Measurements from ENCODE around the gene GRIK4. TPM values are rescaled to one million over a fixed set of nuclear protein-coding genes. Genes with fewer than 3 reads are reported as not detected.

GRIK4 gene
- total RNA-seq, 3 donors from 2014 or later = 0.36 to 0.51 TPM; not detected in 1

GRCh38 chr11:120837696-120838095, 326.1 kb downstream of the GRIK4 start:
- no peaks in the 10 kb centered on the region for H3K36me3 ChIP-seq (ENCODE audit: low read depth)
- TF ChIP-seq CTCF (IDR thresholded peaks at IDR 0.05) = no peak
- no peaks in the 10 kb centered on the region for H3K9me3 ChIP-seq
- ATAC-seq (no peak), DNase-seq (no peak)
- H3K4me1 ChIP-seq (ENCODE audit: low read depth) = no peaks in the 10 kb centered on the region
- no peak overlapping the region for H3K4me3 ChIP-seq
- intact Hi-C loops (cut with DNase I, micrococcal nuclease) = no loop called here

- intact Hi-C loops (cut with DNase I, micrococcal nuclease) = no loop called here
- Histone ChIP-seq H3K4me1 (ENCODE audit: low read depth) (no peaks in the 10 kb centered on the region), H3K4me3 (no peak overlapping the region), H3K36me3 (ENCODE audit: low read depth) (no peaks in the 10 kb centered on the region), H3K9me3 (no peaks in the 10 kb centered on the region)
- DNase-seq (no peak), ATAC-seq (no peak)
- TF ChIP-seq CTCF (IDR thresholded peaks at IDR 0.05) = no peak
These were observed 327.7 kb downstream of the GRIK4 start for GRCh38 chr11:120839201-120839600.

GRCh38 chr11:120839846-120840402, 328.4 kb downstream of the GRIK4 start:
- intact Hi-C loops (cut with DNase I, micrococcal nuclease) = no loop called here
- H3K36me3 ChIP-seq (ENCODE audit: low read depth) = no peaks in the 10 kb centered on the region
- no peaks in the 10 kb centered on the region for H3K9me3 ChIP-seq
- no peak overlapping the region for H3K4me3 ChIP-seq
- H3K4me1 ChIP-seq (ENCODE audit: low read depth) = no peaks in the 10 kb centered on the region
- no peak for TF ChIP-seq CTCF (IDR thresholded peaks at IDR 0.05)
- DNase-seq (no peak), ATAC-seq (no peak)

- intact Hi-C loops (cut with DNase I, micrococcal nuclease) = no loop called here
- TF ChIP-seq CTCF (IDR thresholded peaks at IDR 0.05) = no peak
- Histone ChIP-seq H3K4me3 (no peak overlapping the region), H3K4me1 (ENCODE audit: low read depth) (no peaks in the 10 kb centered on the region), H3K36me3 (ENCODE audit: low read depth) (no peaks in the 10 kb centered on the region), H3K9me3 (no peaks in the 10 kb centered on the region)
- DNase-seq = no peak
- ATAC-seq = no peak
These were observed 329.1 kb downstream of the GRIK4 start for GRCh38 chr11:120840661-120841060.

GRCh38 chr11:120841074-120841473, 329.5 kb downstream of the GRIK4 start:
- H3K36me3 ChIP-seq (ENCODE audit: low read depth) = no peaks in the 10 kb centered on the region
- H3K4me3 ChIP-seq = no peak overlapping the region
- no peaks in the 10 kb centered on the region for H3K9me3 ChIP-seq
- TF ChIP-seq CTCF (IDR thresholded peaks at IDR 0.05) = no peak
- no peak for DNase-seq
- intact Hi-C loops (cut with DNase I, micrococcal nuclease) = no loop called here
- no peak for ATAC-seq
- H3K4me1 ChIP-seq (ENCODE audit: low read depth) = no peaks in the 10 kb centered on the region

- no peaks in the 10 kb centered on the region for H3K4me1 ChIP-seq (ENCODE audit: low read depth)
- TF ChIP-seq CTCF (IDR thresholded peaks at IDR 0.05) = no peak
- H3K36me3 ChIP-seq (ENCODE audit: low read depth) = no peaks in the 10 kb centered on the region
- no peak for ATAC-seq
- no peak overlapping the region for H3K4me3 ChIP-seq
- no peak for DNase-seq
- H3K9me3 ChIP-seq = no peaks in the 10 kb centered on the region
- intact Hi-C loops (cut with DNase I, micrococcal nuclease) = no loop called here
These were observed 330.6 kb downstream of the GRIK4 start for GRCh38 chr11:120842195-120842594.

Measured in mucosa of descending colon (tissue), 3 donors.